HepG2 (cell line): Measurements from ENCODE around the gene B4GALT2. TPM values are rescaled to one million over a fixed set of nuclear protein-coding genes. Genes with fewer than 3 reads are reported as not detected.
A peak's percentile ranks its signal among the peaks of the same experiment; 100 is the strongest.

ENCODE experiments used
- ADNP ChIP-seq: sonication (generic); formaldehyde crosslinking; IDR thresholded peaks from 2 replicates; pipeline ENCODE4 v1.4.0; 2020; ENCODE audit warnings: missing genetic modification reagents
- ARHGAP35 ChIP-seq: sonication (generic); formaldehyde crosslinking; IDR thresholded peaks from 2 replicates; pipeline ENCODE4 v1.9.0; 2022; ENCODE audit warnings: mild to moderate bottlenecking, inconsistent platforms, moderate library complexity, missing genetic modification reagents, borderline replicate concordance
- CBFB ChIP-seq: sonication (generic); formaldehyde crosslinking; IDR thresholded peaks from 2 replicates; pipeline ENCODE4 v1.4.0; 2020; ENCODE audit warnings: missing genetic modification reagents
- CBX2 ChIP-seq, 2 experiments: fragments of 200-600 bp in 1 of 2; sonication (generic); formaldehyde crosslinking in 1 of 2; IDR thresholded peaks; 2 replicates each; pipeline versions ENCODE4 v1.7.0 to v1.8.1; 2018 to 2022; ENCODE audit warnings: low read depth in 2 of 2, low read length in 1 of 2, mild to moderate bottlenecking in 1 of 2, missing genetic modification reagents in 1 of 2
- CSRNP1 ChIP-seq: sonication (generic); formaldehyde crosslinking; IDR thresholded peaks from 2 replicates; pipeline ENCODE4 v1.8.1; 2023; ENCODE audit warnings: mild to moderate bottlenecking, missing genetic modification reagents
- ELF4 ChIP-seq: sonication (generic); formaldehyde crosslinking; IDR thresholded peaks from 2 replicates; pipeline ENCODE4 v1.5.0; 2020; ENCODE audit warnings: missing genetic modification reagents, mild to moderate bottlenecking, moderate library complexity, borderline replicate concordance
- FOXK1 ChIP-seq: sonication (generic); formaldehyde crosslinking; IDR thresholded peaks from 2 replicates; pipeline ENCODE4 v1.4.0; 2020; ENCODE audit warnings: low read depth, missing genetic modification reagents, borderline replicate concordance
- HNRNPLL ChIP-seq: fragments of 200-400 bp; formaldehyde crosslinking; IDR thresholded peaks from 2 replicates; pipeline ENCODE4 v1.6.1; 2017; ENCODE audit warnings: mild to moderate bottlenecking, low read depth, low read length; ENCODE audit not compliant: poor library complexity, severe bottlenecking
- MED1 ChIP-seq: sonication (generic); formaldehyde crosslinking; IDR thresholded peaks from 2 replicates; pipeline ENCODE4 v1.4.0; 2020; ENCODE audit warnings: missing genetic modification reagents
- MED13 ChIP-seq: sonication (generic); formaldehyde crosslinking; IDR thresholded peaks from 2 replicates; pipeline ENCODE4 v1.5.0; 2020; ENCODE audit warnings: missing genetic modification reagents
- NR2C2 ChIP-seq: sonication (generic); formaldehyde crosslinking; IDR thresholded peaks from 2 replicates; pipeline ENCODE4 v1.4.0; 2020; ENCODE audit warnings: missing genetic modification reagents, mild to moderate bottlenecking, moderate library complexity, borderline replicate concordance
- PTBP1 ChIP-seq: fragments of 200-400 bp; formaldehyde crosslinking; IDR thresholded peaks from 2 replicates; pipeline ENCODE4 v1.6.1; 2018; ENCODE audit warnings: low read length, low read depth; ENCODE audit not compliant: poor library complexity, severe bottlenecking
- SP4 ChIP-seq: sonication (generic); formaldehyde crosslinking; IDR thresholded peaks from 2 replicates; pipeline ENCODE4 v1.8.1; 2023; ENCODE audit warnings: mild to moderate bottlenecking, missing genetic modification reagents
- THYN1 ChIP-seq: sonication (generic); formaldehyde crosslinking; IDR thresholded peaks from 2 replicates; pipeline ENCODE4 v1.8.1; 2023; ENCODE audit warnings: low read depth, mild to moderate bottlenecking, moderate library complexity, missing genetic modification reagents, borderline replicate concordance
- ZBTB26 ChIP-seq: IDR thresholded peaks from 2 replicates; pipeline ENCODE4 v1.6.1; 2016; ENCODE audit warnings: missing compliant biosample characterization, missing genetic modification reagents, borderline replicate concordance
- ZBTB37 ChIP-seq: sonication (generic); formaldehyde crosslinking; IDR thresholded peaks from 2 replicates; pipeline ENCODE4 v1.4.0; 2020; ENCODE audit warnings: mild to moderate bottlenecking, missing genetic modification reagents
- ZFYVE20 ChIP-seq: sonication (generic); formaldehyde crosslinking; IDR thresholded peaks from 2 replicates; pipeline ENCODE4 v1.8.0; 2023; ENCODE audit warnings: low read depth, mild to moderate bottlenecking, moderate library complexity, missing genetic modification reagents, borderline replicate concordance
- ZMYM4 ChIP-seq: sonication (generic); formaldehyde crosslinking; IDR thresholded peaks from 2 replicates; pipeline ENCODE4 v1.8.1; 2023; ENCODE audit warnings: mild to moderate bottlenecking, missing genetic modification reagents
- ZNF263 ChIP-seq: sonication (generic); formaldehyde crosslinking; IDR thresholded peaks from 2 replicates; pipeline ENCODE4 v1.4.0; 2020; ENCODE audit warnings: missing genetic modification reagents
- ZSCAN29 ChIP-seq: sonication (generic); formaldehyde crosslinking; conservative IDR thresholded peaks from 2 replicates; pipeline ENCODE4 v1.4.0; 2020; ENCODE audit warnings: mild to moderate bottlenecking, missing genetic modification reagents
- polyA plus RNA-seq, 8 experiments: library from polyadenylated mRNA; depleted of rRNA in 3 of 8; stranded (reverse) in 7 of 8; unstranded in 1 of 8; fragments of >200 nt; fragmentation: Illumina TruSeq in 4 of 8; extraction: Trizol in 4 of 8; gene quantifications; 2 replicates each; pipeline versions ENCODE4 v1.2.1 to v1.2.3, GENCODE V29; 2011 to 2016; ENCODE audit warnings: low read depth in 4 of 8, missing spikeins in 1 of 8, mixed read lengths in 1 of 8; ENCODE audit not compliant: insufficient read depth in 1 of 8
- total RNA-seq, 5 experiments: library from RNA; depleted of rRNA; stranded (reverse); fragments of >200 nt; fragmentation: Illumina TruSeq; extraction: Trizol; gene quantifications; 2 replicates each; pipeline ENCODE4 v1.2.3, GENCODE V29; 2016; ENCODE audit warnings: low read depth in 1 of 5
- TF ChIP-seq, protein P1 (sequence below): IDR thresholded peaks from 2 replicates; pipeline ENCODE4 v1.6.1; 2016; ENCODE audit warnings: missing genetic modification reagents, missing compliant biosample characterization
- TF ChIP-seq, protein P2 (sequence below): sonication (generic); formaldehyde crosslinking; IDR thresholded peaks from 2 replicates; pipeline ENCODE4 v1.4.0; 2020; ENCODE audit warnings: missing genetic modification reagents

B4GALT2 gene
- total and polyA plus RNA-seq, 2 of the 13 experiments (the other 11 are each of a cell fraction or from before 2014, with no cell fraction given): 41.9 to 78.0 TPM

DNA sequence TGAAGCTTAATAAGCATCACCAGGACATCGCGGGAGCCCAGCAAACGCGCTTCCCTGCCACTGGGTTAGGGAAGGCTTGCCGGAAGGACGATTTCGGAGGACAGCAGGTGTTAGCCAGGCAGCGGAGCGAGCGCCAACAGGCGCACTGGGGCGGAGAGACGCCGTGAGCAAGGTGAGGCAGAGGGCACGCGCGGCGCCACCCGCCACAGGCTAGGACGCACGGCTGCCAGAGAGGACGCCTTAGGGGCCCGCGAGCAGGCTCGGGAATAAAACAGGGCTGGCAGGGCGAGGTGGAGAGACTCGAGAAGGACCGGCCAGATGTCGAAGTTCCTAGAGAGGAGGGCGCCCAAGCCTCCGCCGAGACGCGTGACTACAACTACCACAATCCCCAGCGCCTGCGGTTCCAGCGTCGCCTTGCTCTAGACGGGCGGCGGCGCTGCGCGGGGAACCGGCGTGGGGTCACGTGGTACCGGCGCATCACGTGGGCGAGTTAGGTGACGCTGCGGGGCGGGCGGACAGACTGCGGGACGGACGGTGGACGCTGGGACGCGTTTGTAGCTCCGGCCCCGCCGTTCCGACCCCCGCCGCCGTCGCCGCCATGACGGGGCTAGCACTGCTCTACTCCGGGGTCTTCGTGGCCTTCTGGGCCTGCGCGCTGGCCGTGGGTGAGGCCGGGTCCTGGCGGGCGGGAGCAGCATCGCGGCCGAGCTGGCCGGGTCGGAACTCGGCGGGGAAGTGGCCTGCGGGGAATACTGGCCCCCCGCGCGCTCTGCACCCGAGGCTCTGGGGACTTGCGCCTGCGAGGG lies 4.4 kb upstream of the B4GALT2 start, which contains the start of gene ATP6V0B (continued):
- TF ChIP-seq CBX2 (IDR thresholded peaks at IDR 0.05; ENCODE audit: low read depth, low read length) (no peak), CBX2 (CRISPR knock-in tag; IDR thresholded peaks at IDR 0.05; ENCODE audit: low read depth) (no peak), SP4 (CRISPR knock-in tag) (peak; percentile 59; the same call in 1 of the 2 replicates), CSRNP1 (CRISPR knock-in tag) (peak; percentile 74; the same call in 1 of the 2 replicates), ZBTB37 (CRISPR knock-in tag) (no peak), CBFB (CRISPR knock-in tag) (peak; percentile 91), ARHGAP35 (CRISPR knock-in tag) (peak; percentile 49; the same call in 1 of the 2 replicates), HNRNPLL (peak; percentile 92), THYN1 (CRISPR knock-in tag) (no peak), PTBP1 (peak; percentile 71), FOXK1 (peak; percentile 55; the same call in 1 of the 2 replicates), MED13 (CRISPR knock-in tag) (0 out of 2 replicates have a peak, but pooled peaks have one; percentile 37), ADNP (CRISPR knock-in tag) (no peak), MED1 (CRISPR knock-in tag) (peak; percentile 47; the same call in 1 of the 2 replicates), ZFYVE20 (no peak), NR2C2 (CRISPR knock-in tag) (peak; percentile 92), ZSCAN29 (CRISPR knock-in tag) (peak; percentile 74; the same call in 1 of the 2 replicates), ZMYM4 (CRISPR knock-in tag) (peak; percentile 67; the same call in 1 of the 2 replicates), ELF4 (no peak), ZNF263 (peak; percentile 16; the same call in 1 of the 2 replicates), ZBTB26 (peak; percentile 71)
- TF ChIP-seq, protein P1, sequence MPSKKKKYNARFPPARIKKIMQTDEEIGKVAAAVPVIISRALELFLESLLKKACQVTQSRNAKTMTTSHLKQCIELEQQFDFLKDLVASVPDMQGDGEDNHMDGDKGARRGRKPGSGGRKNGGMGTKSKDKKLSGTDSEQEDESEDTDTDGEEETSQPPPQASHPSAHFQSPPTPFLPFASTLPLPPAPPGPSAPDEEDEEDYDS: peak; percentile 62; the same call in 1 of the 2 replicates
- TF ChIP-seq, protein P2, sequence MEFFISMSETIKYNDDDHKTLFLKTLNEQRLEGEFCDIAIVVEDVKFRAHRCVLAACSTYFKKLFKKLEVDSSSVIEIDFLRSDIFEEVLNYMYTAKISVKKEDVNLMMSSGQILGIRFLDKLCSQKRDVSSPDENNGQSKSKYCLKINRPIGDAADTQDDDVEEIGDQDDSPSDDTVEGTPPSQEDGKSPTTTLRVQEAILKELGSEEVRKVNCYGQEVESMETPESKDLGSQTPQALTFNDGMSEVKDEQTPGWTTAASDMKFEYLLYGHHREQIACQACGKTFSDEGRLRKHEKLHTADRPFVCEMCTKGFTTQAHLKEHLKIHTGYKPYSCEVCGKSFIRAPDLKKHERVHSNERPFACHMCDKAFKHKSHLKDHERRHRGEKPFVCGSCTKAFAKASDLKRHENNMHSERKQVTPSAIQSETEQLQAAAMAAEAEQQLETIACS: peak; percentile 54
